CD14-positive monocyte (primary cell): ENCODE results near the gene SEMA4A. TPM values are rescaled to one million over a fixed set of nuclear protein-coding genes. Genes with fewer than 3 reads are reported as not detected.

ENCODE experiments used
- DNase-seq, 3 donors: peaks; one replicate each; pipeline ENCODE4 v3.0.0-alpha.2; 2011 to 2022
- H2AFZ ChIP-seq: 2 replicates; pipeline ENCODE4 v1.6.0; 2012; ENCODE audit warnings: mild to moderate bottlenecking, low read depth, low read length, inconsistent platforms; ENCODE audit not compliant: insufficient read depth, poor library complexity, severe bottlenecking
- H3K27ac ChIP-seq, 2 donors: 1 replicate in 1 of 2; 2 replicates in 1 of 2; pipeline ENCODE4 v1.5.1; 2012 to 2013; ENCODE audit warnings: low read length in 2 of 2, control low read depth in 1 of 2, inconsistent platforms in 1 of 2, low read depth in 1 of 2, mild to moderate bottlenecking in 1 of 2
- H3K27me3 ChIP-seq, 2 donors: one replicate each; pipeline versions ENCODE4 v1.6.0 to v1.6.1; 2011 to 2013; ENCODE audit warnings: low read length in 2 of 2; ENCODE audit not compliant: control insufficient read depth in 2 of 2, insufficient read depth in 2 of 2
- H3K36me3 ChIP-seq, 2 donors: replicated peaks in 1 of 2; 1 replicate in 1 of 2; 2 replicates in 1 of 2; pipeline versions ENCODE4 v1.5.1 to v1.6.1; 2012 to 2013; ENCODE audit warnings: low read length in 2 of 2, control low read depth in 1 of 2, inconsistent platforms in 1 of 2, mild to moderate bottlenecking in 1 of 2; ENCODE audit not compliant: insufficient read depth in 2 of 2, control insufficient read depth in 1 of 2
- H3K4me1 ChIP-seq, 2 donors: 1 replicate in 1 of 2; 2 replicates in 1 of 2; pipeline versions ENCODE4 v1.5.1 to v1.6.1; 2012 to 2013; ENCODE audit warnings: low read length in 2 of 2, control low read depth in 1 of 2, inconsistent platforms in 1 of 2, mild to moderate bottlenecking in 1 of 2, moderate library complexity in 1 of 2; ENCODE audit not compliant: insufficient read depth in 2 of 2, control insufficient read depth in 1 of 2
- H3K4me2 ChIP-seq: replicated peaks from 2 replicates; pipeline ENCODE3; 2012; ENCODE audit warnings: low read length, moderate library complexity, mild to moderate bottlenecking; ENCODE audit not compliant: poor library complexity, severe bottlenecking; ENCODE audit errors: extremely low read depth
- H3K4me3 ChIP-seq, 3 experiments: fragments of 200-600 bp in 1 of 3; sonication (generic) in 1 of 3; replicated peaks in 1 of 3; 1 replicate in 2 of 3; 2 replicates in 1 of 3; pipeline ENCODE4 v1.5.1; 2011 to 2013; ENCODE audit warnings: low read length in 3 of 3, mild to moderate bottlenecking in 3 of 3, control low read depth in 2 of 3, low read depth in 2 of 3, inconsistent platforms in 1 of 3, moderate library complexity in 1 of 3
- H3K79me2 ChIP-seq: 2 replicates; pipeline ENCODE4 v1.6.0; 2012; ENCODE audit warnings: mild to moderate bottlenecking, control low read depth, inconsistent platforms, low read length, moderate library complexity; ENCODE audit not compliant: insufficient read depth
- H3K9ac ChIP-seq: 2 replicates; pipeline ENCODE4 v1.6.0; 2017; ENCODE audit warnings: low read length, mild to moderate bottlenecking; ENCODE audit not compliant: insufficient read depth, poor library complexity, severe bottlenecking
- H3K9me3 ChIP-seq, 2 donors: replicated peaks in 1 of 2; 1 replicate in 1 of 2; 2 replicates in 1 of 2; pipeline versions ENCODE4 v1.5.1 to v1.6.1; 2012 to 2013; ENCODE audit warnings: low read length in 2 of 2, control low read depth in 1 of 2; ENCODE audit not compliant: control insufficient read depth in 1 of 2, insufficient read depth in 1 of 2
- H4K20me1 ChIP-seq: 2 replicates; pipeline ENCODE4 v1.6.0; 2012; ENCODE audit warnings: mild to moderate bottlenecking, low read length, control low read depth, moderate library complexity; ENCODE audit not compliant: insufficient read depth
- H3K27ac Mint-ChIP-seq, 7 donors: one replicate each; pipeline ENCODE4 v1.8.0; 2020; ENCODE audit warnings: mild to moderate bottlenecking in 7 of 7, mixed read lengths in 7 of 7, moderate library complexity in 6 of 7, inconsistent platforms in 2 of 7
- H3K27me3 Mint-ChIP-seq, 3 donors: one replicate each; pipeline ENCODE4 v1.8.0; 2021 to 2022; ENCODE audit warnings: low read depth in 3 of 3, mild to moderate bottlenecking in 3 of 3, mixed read lengths in 3 of 3, moderate library complexity in 3 of 3, inconsistent platforms in 1 of 3
- H3K36me3 Mint-ChIP-seq, 2 donors: one replicate each; pipeline ENCODE4 v1.8.0; 2020; ENCODE audit warnings: mixed read lengths in 2 of 2, inconsistent platforms in 1 of 2, mild to moderate bottlenecking in 1 of 2
- H3K4me1 Mint-ChIP-seq: one replicate; pipeline ENCODE4 v1.8.0; 2020; ENCODE audit warnings: mild to moderate bottlenecking, mixed read lengths
- H3K4me3 Mint-ChIP-seq, 2 donors: one replicate each; pipeline ENCODE4 v1.8.0; 2020; ENCODE audit warnings: mild to moderate bottlenecking in 2 of 2, mixed read lengths in 2 of 2, moderate library complexity in 1 of 2
- H3K9me3 Mint-ChIP-seq, 7 donors: one replicate each; pipeline ENCODE4 v1.8.0; 2020 to 2022; ENCODE audit warnings: mixed read lengths in 7 of 7, mild to moderate bottlenecking in 6 of 7, moderate library complexity in 6 of 7, inconsistent platforms in 2 of 7
- WGBS: methylation state at CpG from one replicate; pipeline ENCODE4 v1.1.5; 2013; ENCODE audit warnings: missing lambda C conversion rate; ENCODE audit not compliant: insufficient coverage; 5-methylcytosine and 5-hydroxymethylcytosine counted together
- intact Hi-C, 2 donors: fragments of 100-400 bp; cut with micrococcal nuclease; formaldehyde crosslinking; loops; one replicate each; pipeline versions ENCODE4 v1.15.0 to v1.15.1; 2023
- polyA plus RNA-seq, 3 donors: library from polyadenylated mRNA; depleted of rRNA in 1 of 3; unstranded in 2 of 3; stranded (reverse) in 1 of 3; fragments of 300-500 nt in 2 of 3; fragments of >200 nt in 1 of 3; fragmentation: Illumina TruSeq in 2 of 3; gene quantifications; 1 replicate in 2 of 3; 2 replicates in 1 of 3; pipeline ENCODE4 v1.2.3, GENCODE V29; 2012 to 2021
- TF ChIP-seq, protein P1 (sequence below): fragments of 200-600 bp; IDR thresholded peaks from one replicate; pipeline ENCODE4 v1.8.0; 2022; ENCODE audit warnings: antibody characterized with exemption, mild to moderate bottlenecking

SEMA4A gene
- polyA plus RNA-seq, 3 donors = 72.3 to 121 (median 116) TPM

DNA sequence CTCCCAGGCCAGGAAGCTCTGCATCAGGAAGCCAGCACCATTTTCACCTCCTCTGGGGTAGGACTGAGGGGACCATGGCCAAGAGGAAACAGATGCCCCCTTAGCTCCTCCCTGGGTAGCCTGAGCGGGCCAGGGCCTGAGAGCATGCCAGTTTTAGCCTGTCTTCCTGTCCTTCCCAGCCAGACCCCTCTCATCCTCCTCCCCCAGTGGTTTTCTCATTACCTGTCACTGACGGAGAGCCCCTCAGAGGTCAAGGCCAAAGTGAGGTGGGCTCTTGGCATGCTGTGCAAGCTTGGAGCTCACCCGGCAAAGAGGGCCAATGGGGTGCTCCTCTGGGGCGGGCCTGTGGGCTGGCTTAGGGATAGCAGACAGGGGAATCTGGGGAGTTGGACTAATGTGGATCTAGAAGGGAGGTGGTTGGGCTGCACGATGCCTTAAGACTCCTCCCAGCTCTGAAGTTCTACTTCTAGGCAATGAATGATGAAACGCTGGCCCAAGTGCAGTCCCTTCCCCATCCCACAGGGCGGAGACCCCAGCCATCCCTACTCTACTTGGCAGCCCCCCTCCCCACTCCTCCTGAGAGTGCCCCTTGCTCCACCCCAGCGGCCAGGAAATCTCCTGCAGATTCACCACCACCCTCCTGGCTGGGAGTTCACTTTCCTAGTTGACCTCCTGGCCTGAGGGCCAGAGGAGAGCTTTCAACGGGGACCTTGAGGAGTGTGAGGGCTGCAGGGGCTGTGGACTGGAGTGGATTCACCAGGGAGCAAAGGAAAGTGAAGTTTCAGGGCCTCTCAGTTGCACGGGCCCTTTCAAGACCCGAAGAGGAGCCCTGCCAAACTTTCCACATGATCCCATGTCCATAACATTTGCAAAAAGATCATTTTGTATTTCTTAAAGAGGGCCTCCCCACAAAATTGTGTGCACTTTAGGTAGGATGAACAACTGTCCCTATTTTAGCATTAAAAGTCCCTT, 48.2 kb upstream of the SEMA4A start:
- TF ChIP-seq, protein P1, sequence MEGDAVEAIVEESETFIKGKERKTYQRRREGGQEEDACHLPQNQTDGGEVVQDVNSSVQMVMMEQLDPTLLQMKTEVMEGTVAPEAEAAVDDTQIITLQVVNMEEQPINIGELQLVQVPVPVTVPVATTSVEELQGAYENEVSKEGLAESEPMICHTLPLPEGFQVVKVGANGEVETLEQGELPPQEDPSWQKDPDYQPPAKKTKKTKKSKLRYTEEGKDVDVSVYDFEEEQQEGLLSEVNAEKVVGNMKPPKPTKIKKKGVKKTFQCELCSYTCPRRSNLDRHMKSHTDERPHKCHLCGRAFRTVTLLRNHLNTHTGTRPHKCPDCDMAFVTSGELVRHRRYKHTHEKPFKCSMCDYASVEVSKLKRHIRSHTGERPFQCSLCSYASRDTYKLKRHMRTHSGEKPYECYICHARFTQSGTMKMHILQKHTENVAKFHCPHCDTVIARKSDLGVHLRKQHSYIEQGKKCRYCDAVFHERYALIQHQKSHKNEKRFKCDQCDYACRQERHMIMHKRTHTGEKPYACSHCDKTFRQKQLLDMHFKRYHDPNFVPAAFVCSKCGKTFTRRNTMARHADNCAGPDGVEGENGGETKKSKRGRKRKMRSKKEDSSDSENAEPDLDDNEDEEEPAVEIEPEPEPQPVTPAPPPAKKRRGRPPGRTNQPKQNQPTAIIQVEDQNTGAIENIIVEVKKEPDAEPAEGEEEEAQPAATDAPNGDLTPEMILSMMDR = no peak
- H3K36me3 ChIP-seq = no peaks in the 10 kb centered on the region
- 75% methylated on average over 4 of the region's 11 CpGs for WGBS
- H3K27me3 Mint-ChIP-seq = peaks cover 94 to 100% (median 95%) of the 10 kb centered on the region in 3 donors
- no peaks in the 10 kb centered on the region for H3K79me2 ChIP-seq
- H3K4me3 ChIP-seq = peak overlapping the region in 1 of 3 experiments; percentile 42
- no peaks in the 10 kb centered on the region for H3K9me3 ChIP-seq
- peak overlapping the region; percentile 53 for H3K9ac ChIP-seq
- peaks cover 43% of the 10 kb centered on the region for H3K4me1 Mint-ChIP-seq
- H3K36me3 Mint-ChIP-seq = peaks cover 15 to 21% of the 10 kb centered on the region in 2 donors
- peaks cover 31 to 37% of the 10 kb centered on the region in 2 donors for H3K4me1 ChIP-seq
- intact Hi-C loops = no loop called here
- H4K20me1 ChIP-seq = no peaks in the 10 kb centered on the region
- H2AFZ ChIP-seq = no peak overlapping the region
- peak overlapping the region in 6 of 7 donors; percentile 95 to 98 (median 97) for H3K27ac Mint-ChIP-seq
- H3K9me3 Mint-ChIP-seq = peaks cover 0 to 32% (median 15%) of the 10 kb centered on the region in 7 donors
- H3K27me3 ChIP-seq = peaks cover 67 to 100% of the 10 kb centered on the region in 2 donors
- peak overlapping the region; percentile 53 for H3K4me2 ChIP-seq
- DNase-seq = peak; percentile 28 to 48 (median 48)
- peak overlapping the region; percentile 65 to 90 for H3K4me3 Mint-ChIP-seq
- peak overlapping the region in 1 of 2 donors; percentile 54 for H3K27ac ChIP-seq

DNA sequence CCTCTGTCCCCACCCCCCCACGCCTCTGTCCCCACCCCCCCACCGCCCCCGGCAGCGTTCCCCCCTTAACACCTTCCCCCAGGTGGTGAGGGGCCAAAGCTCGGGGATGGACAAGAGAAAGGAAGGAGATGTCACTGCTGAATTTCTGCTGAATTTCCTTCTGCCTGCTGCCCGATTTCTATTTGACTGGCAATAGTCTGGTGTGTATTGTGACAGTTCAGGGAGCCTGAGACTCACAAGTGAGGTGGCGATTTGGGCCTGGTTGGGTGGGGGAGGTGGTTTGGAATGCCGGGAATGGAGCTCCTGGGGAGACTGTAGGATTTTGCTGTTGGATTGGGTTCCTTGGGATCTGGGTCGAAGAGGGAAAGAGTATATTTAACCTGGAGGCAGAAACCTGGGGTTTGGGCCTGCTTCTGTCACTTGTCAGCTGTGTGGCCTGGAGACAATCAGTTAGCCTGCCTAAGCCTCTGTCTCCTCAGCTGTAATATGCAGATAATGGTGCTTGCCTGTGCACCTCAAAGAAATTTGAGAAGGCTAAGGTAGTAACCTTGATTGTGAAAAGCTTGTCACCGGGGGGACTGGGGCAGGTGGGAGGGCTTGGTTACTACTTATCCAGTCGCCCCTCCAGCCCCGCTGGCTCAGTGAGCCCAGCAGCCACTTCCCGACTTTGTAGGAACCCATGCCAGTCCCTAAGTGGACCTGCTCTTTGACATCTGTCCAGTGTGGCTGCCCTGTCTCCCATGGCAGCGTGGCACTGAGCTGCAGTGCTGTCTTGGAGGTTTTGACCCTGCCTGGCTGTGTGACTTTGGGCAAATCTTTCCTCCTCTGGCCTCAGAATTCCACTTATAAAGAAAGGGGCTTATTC, 46.5 kb upstream of the SEMA4A start:
- H2AFZ ChIP-seq = no peak overlapping the region
- H3K36me3 ChIP-seq = no peaks in the 10 kb centered on the region
- Mint-ChIP-seq H3K27me3 (peaks cover 95 to 100% (median 96%) of the 10 kb centered on the region in 3 donors), H3K36me3 (peaks cover 15 to 21% of the 10 kb centered on the region in 2 donors), H3K27ac (peak overlapping the region; percentile 92 to 98 (median 97)), H3K4me3 (peak overlapping the region; percentile 56 to 92), H3K9me3 (peaks cover 0 to 30% (median 14%) of the 10 kb centered on the region in 7 donors), H3K4me1 (peaks cover 43% of the 10 kb centered on the region)
- H3K27me3 ChIP-seq = peaks cover 67 to 100% of the 10 kb centered on the region in 2 donors
- TF ChIP-seq, protein P1 = no peak
- H3K9ac ChIP-seq = peak overlapping the region; percentile 46
- no peak overlapping the region for H3K4me3 ChIP-seq
- peak overlapping the region in 1 of 2 donors; percentile 58 for H3K27ac ChIP-seq
- H3K4me1 ChIP-seq = peaks cover 31 to 37% of the 10 kb centered on the region in 2 donors
- no peaks in the 10 kb centered on the region for H3K79me2 ChIP-seq
- H4K20me1 ChIP-seq = no peaks in the 10 kb centered on the region
- H3K9me3 ChIP-seq = no peaks in the 10 kb centered on the region
- WGBS = 81% methylated on average over 9 of the region's 14 CpGs
- intact Hi-C loops = loop anchor here in 1 of 2 donors (1.0 kb wide), 1 partner anchor 7 kb away; the partner anchor contains the start of gene LMNA
- H3K4me2 ChIP-seq = no peak overlapping the region
- DNase-seq = peak in 1 of 3 donors; percentile 44
